GM12878 (cell line): ENCODE results near the gene CCR3.

Experiments used
- BCL11A ChIP-seq: IDR thresholded peaks from 2 replicates; pipeline ENCODE4 v1.6.1; 2011; ENCODE audit warnings: low read depth, low read length
- BCL3 ChIP-seq: IDR thresholded peaks from 2 replicates; pipeline ENCODE4 v1.6.1; 2011; ENCODE audit warnings: borderline replicate concordance, low read depth, mild to moderate bottlenecking, moderate library complexity, low read length; ENCODE audit not compliant: insufficient read depth, poor library complexity, severe bottlenecking
- CBX3 ChIP-seq: fragments of 200-600 bp; sonication (generic); IDR thresholded peaks from 2 replicates; pipeline ENCODE4 v1.6.1; 2016; ENCODE audit warnings: low read depth, borderline replicate concordance
- CTCF ChIP-seq, 3 experiments: IDR thresholded peaks in 2 of 3; conservative IDR thresholded peaks in 1 of 3; 2 replicates each; pipeline ENCODE4 v1.5.1; 2011; ENCODE audit warnings: low read depth in 3 of 3, low read length in 3 of 3, mild to moderate bottlenecking in 3 of 3, control low read depth in 2 of 3, moderate library complexity in 2 of 3, inconsistent platforms in 1 of 3, mixed read lengths in 1 of 3; ENCODE audit not compliant: control insufficient read depth in 2 of 3, insufficient read depth in 1 of 3; ENCODE audit errors: extremely low read depth in 1 of 3
- EP300 ChIP-seq, 2 experiments: fragments of 150-350 bp in 1 of 2; IDR thresholded peaks; 2 replicates each; pipeline ENCODE4 v1.6.1; 2011 to 2012; ENCODE audit warnings: low read depth in 2 of 2, low read length in 2 of 2, borderline replicate concordance in 1 of 2, improper control_type of control experiment in 1 of 2, inconsistent platforms in 1 of 2; ENCODE audit not compliant: control insufficient read depth in 1 of 2
- JUND ChIP-seq: IDR thresholded peaks from 2 replicates; pipeline ENCODE4 v1.6.1; 2012; ENCODE audit warnings: low read depth, mild to moderate bottlenecking, low read length, improper control_type of control experiment, moderate library complexity
- REST ChIP-seq: IDR thresholded peaks from 2 replicates; pipeline ENCODE4 v1.6.1; 2012; ENCODE audit warnings: mild to moderate bottlenecking, low read depth, low read length
- SIN3A ChIP-seq: IDR thresholded peaks from 2 replicates; pipeline ENCODE4 v1.6.1; 2012; ENCODE audit warnings: low read depth, low read length, improper control_type of control experiment
- SMAD1 ChIP-seq: fragments of 450-650 bp; IDR thresholded peaks from 2 replicates; pipeline ENCODE4 v1.6.1; 2018; ENCODE audit warnings: mild to moderate bottlenecking, low read depth; ENCODE audit not compliant: partially characterized antibody
- TCF12 ChIP-seq: IDR thresholded peaks from 2 replicates; pipeline ENCODE4 v1.6.1; 2011; ENCODE audit warnings: low read depth, mild to moderate bottlenecking, low read length
- USF1 ChIP-seq: IDR thresholded peaks from 2 replicates; pipeline ENCODE4 v1.6.1; 2011; ENCODE audit warnings: borderline replicate concordance, low read depth, mild to moderate bottlenecking, moderate library complexity, mixed read lengths, low read length; ENCODE audit not compliant: insufficient read depth; ENCODE audit errors: extremely low read length
- ZBTB4 ChIP-seq: fragments of 450-650 bp; formaldehyde crosslinking; IDR thresholded peaks from 2 replicates; pipeline ENCODE4 v1.4.0; 2022; ENCODE audit warnings: mild to moderate bottlenecking, moderate library complexity

GRCh38 chr3:46283881-46284450 is 41.7 kb downstream of the CCR3 start:
- TF ChIP-seq CTCF (IDR thresholded peaks at IDR 0.05 in 2 of 3, conservative IDR thresholded peaks at IDR 0.05 in 1 of 3; ENCODE audit: control insufficient read depth in 2 of 3, extremely low read depth in 1 of 3, insufficient read depth in 1 of 3, low read depth in 3 of 3, low read length in 3 of 3): no peak
- TF ChIP-seq BCL3: no peak
- no peak for TF ChIP-seq REST
- TF ChIP-seq ZBTB4: no peak
- no peak for TF ChIP-seq SIN3A
- TF ChIP-seq JUND: no peak
- TF ChIP-seq USF1: no peak
- TF ChIP-seq TCF12: no peak
- no peak for TF ChIP-seq SMAD1
- no peak for TF ChIP-seq BCL11A
- TF ChIP-seq CBX3: no peak
- no peak for TF ChIP-seq EP300 (IDR thresholded peaks at IDR 0.05; ENCODE audit: borderline replicate concordance in 1 of 2, control insufficient read depth in 1 of 2, low read depth in 2 of 2, low read length in 2 of 2)
